ENCODE data around the gene ULK4.
"Not testable (repeated sequence)": the region's sequence is repeated elsewhere in the genome, so short reads cannot be mapped to it uniquely, and the experiment has no call there.

ULK4 gene

GRCh38 chr3:41991437-41991836, 29.5 kb upstream of the ULK4 start:
- H3K4me1 ChIP-seq (ENCODE audit: control insufficient read depth in 5 of 5, insufficient read depth in 5 of 5, low read length in 5 of 5): no peaks in the 10 kb centered on the region
- H3K27ac ChIP-seq (ENCODE audit: low read depth, low read length): no peak overlapping the region
- H3K36me3 ChIP-seq (ENCODE audit: control insufficient read depth in 5 of 5, insufficient read depth in 5 of 5, low read length in 5 of 5): no peaks in the 10 kb centered on the region
- H3K4me3 ChIP-seq (ENCODE audit: low read depth in 1 of 5, low read length in 5 of 5): no peak overlapping the region
- H3K9ac ChIP-seq (ENCODE audit: low read length in 5 of 5): no peak overlapping the region
- H3K27me3 ChIP-seq (ENCODE audit: control insufficient read depth in 5 of 5, insufficient read depth in 4 of 5, low read length in 5 of 5): no peaks in the 10 kb centered on the region
- H3K9me3 ChIP-seq (ENCODE audit: control insufficient read depth in 5 of 5, low read length in 5 of 5): no peaks in the 10 kb centered on the region

GRCh38 chr3:41989518-41989917, 27.6 kb upstream of the ULK4 start:
- H3K9me3 ChIP-seq (ENCODE audit: control insufficient read depth in 5 of 5, low read length in 5 of 5): no peaks in the 10 kb centered on the region
- H3K27ac ChIP-seq (ENCODE audit: low read depth, low read length): no peak overlapping the region
- no peaks in the 10 kb centered on the region for H3K27me3 ChIP-seq (ENCODE audit: control insufficient read depth in 5 of 5, insufficient read depth in 4 of 5, low read length in 5 of 5)
- H3K36me3 ChIP-seq (ENCODE audit: control insufficient read depth in 5 of 5, insufficient read depth in 5 of 5, low read length in 5 of 5): no peaks in the 10 kb centered on the region
- H3K9ac ChIP-seq (ENCODE audit: low read length in 5 of 5): no peak overlapping the region
- H3K4me1 ChIP-seq (ENCODE audit: control insufficient read depth in 5 of 5, insufficient read depth in 5 of 5, low read length in 5 of 5): no peaks in the 10 kb centered on the region
- no peak overlapping the region for H3K4me3 ChIP-seq (ENCODE audit: low read depth in 1 of 5, low read length in 5 of 5)

- no peaks in the 10 kb centered on the region for H3K9me3 ChIP-seq (ENCODE audit: control insufficient read depth in 5 of 5, low read length in 5 of 5)
- no peak overlapping the region for H3K9ac ChIP-seq (ENCODE audit: low read length in 5 of 5)
- no peaks in the 10 kb centered on the region for H3K27me3 ChIP-seq (ENCODE audit: control insufficient read depth in 5 of 5, insufficient read depth in 4 of 5, low read length in 5 of 5)
- no peaks in the 10 kb centered on the region for H3K36me3 ChIP-seq (ENCODE audit: control insufficient read depth in 5 of 5, insufficient read depth in 5 of 5, low read length in 5 of 5)
- H3K27ac ChIP-seq (ENCODE audit: low read depth, low read length): no peak overlapping the region
- H3K4me1 ChIP-seq (ENCODE audit: control insufficient read depth in 5 of 5, insufficient read depth in 5 of 5, low read length in 5 of 5): no peaks in the 10 kb centered on the region
- no peak overlapping the region for H3K4me3 ChIP-seq (ENCODE audit: low read depth in 1 of 5, low read length in 5 of 5)
These were observed 25.7 kb upstream of the ULK4 start for GRCh38 chr3:41987627-41988026.

DNA sequence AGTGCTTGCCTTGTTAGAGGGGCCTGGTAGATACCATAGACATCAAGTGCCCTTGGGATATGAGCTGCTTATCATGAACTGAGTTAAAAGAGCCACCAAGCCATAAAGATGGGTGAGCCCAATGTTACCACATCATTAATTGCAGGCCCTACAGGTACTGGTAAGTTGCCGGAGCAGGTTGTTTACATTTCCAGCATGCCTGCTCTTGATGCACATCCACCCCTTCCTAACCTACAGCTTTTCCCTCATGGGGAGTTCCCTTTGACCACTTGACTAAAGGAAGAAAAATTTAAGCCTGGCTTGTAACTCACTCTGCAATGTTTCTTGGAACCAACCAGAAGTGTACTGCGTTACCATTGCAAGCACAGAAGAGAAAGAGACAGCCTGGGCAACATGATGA, 24.7 kb upstream of the ULK4 start:
- H3K4me1 ChIP-seq (ENCODE audit: control insufficient read depth in 5 of 5, insufficient read depth in 5 of 5, low read length in 5 of 5): no peaks in the 10 kb centered on the region
- H3K4me3 ChIP-seq (ENCODE audit: low read depth in 1 of 5, low read length in 5 of 5): no peak overlapping the region
- H3K27ac ChIP-seq (ENCODE audit: low read depth, low read length): no peak overlapping the region
- no peak overlapping the region for H3K9ac ChIP-seq (ENCODE audit: low read length in 5 of 5)
- no peaks in the 10 kb centered on the region for H3K27me3 ChIP-seq (ENCODE audit: control insufficient read depth in 5 of 5, insufficient read depth in 4 of 5, low read length in 5 of 5)
- H3K9me3 ChIP-seq (ENCODE audit: control insufficient read depth in 5 of 5, low read length in 5 of 5): no peaks in the 10 kb centered on the region
- H3K36me3 ChIP-seq (ENCODE audit: control insufficient read depth in 5 of 5, insufficient read depth in 5 of 5, low read length in 5 of 5): no peaks in the 10 kb centered on the region

- no peaks in the 10 kb centered on the region for H3K4me1 ChIP-seq (ENCODE audit: control insufficient read depth in 5 of 5, insufficient read depth in 5 of 5, low read length in 5 of 5)
- no peak overlapping the region for H3K27ac ChIP-seq (ENCODE audit: low read depth, low read length)
- H3K9me3 ChIP-seq (ENCODE audit: control insufficient read depth in 5 of 5, low read length in 5 of 5): no peaks in the 10 kb centered on the region
- no peak overlapping the region for H3K9ac ChIP-seq (ENCODE audit: low read length in 5 of 5)
- no peaks in the 10 kb centered on the region for H3K27me3 ChIP-seq (ENCODE audit: control insufficient read depth in 5 of 5, insufficient read depth in 4 of 5, low read length in 5 of 5)
- no peaks in the 10 kb centered on the region for H3K36me3 ChIP-seq (ENCODE audit: control insufficient read depth in 5 of 5, insufficient read depth in 5 of 5, low read length in 5 of 5)
- H3K4me3 ChIP-seq (ENCODE audit: low read depth in 1 of 5, low read length in 5 of 5): no peak overlapping the region
These were observed 23.1 kb upstream of the ULK4 start for GRCh38 chr3:41985018-41985417.

- not testable (repeated sequence) for H3K9ac ChIP-seq (ENCODE audit: low read length in 5 of 5); H3K9me3 ChIP-seq (ENCODE audit: control insufficient read depth in 5 of 5, low read length in 5 of 5); H3K36me3 ChIP-seq (ENCODE audit: control insufficient read depth in 5 of 5, insufficient read depth in 5 of 5, low read length in 5 of 5); H3K4me1 ChIP-seq (ENCODE audit: control insufficient read depth in 5 of 5, insufficient read depth in 5 of 5, low read length in 5 of 5); H3K27ac ChIP-seq (ENCODE audit: low read depth, low read length); H3K4me3 ChIP-seq (ENCODE audit: low read depth in 1 of 5, low read length in 5 of 5); H3K27me3 ChIP-seq (ENCODE audit: control insufficient read depth in 5 of 5, insufficient read depth in 4 of 5, low read length in 5 of 5)
These were observed 21.2 kb upstream of the ULK4 start for GRCh38 chr3:41983091-41983490.

DNA sequence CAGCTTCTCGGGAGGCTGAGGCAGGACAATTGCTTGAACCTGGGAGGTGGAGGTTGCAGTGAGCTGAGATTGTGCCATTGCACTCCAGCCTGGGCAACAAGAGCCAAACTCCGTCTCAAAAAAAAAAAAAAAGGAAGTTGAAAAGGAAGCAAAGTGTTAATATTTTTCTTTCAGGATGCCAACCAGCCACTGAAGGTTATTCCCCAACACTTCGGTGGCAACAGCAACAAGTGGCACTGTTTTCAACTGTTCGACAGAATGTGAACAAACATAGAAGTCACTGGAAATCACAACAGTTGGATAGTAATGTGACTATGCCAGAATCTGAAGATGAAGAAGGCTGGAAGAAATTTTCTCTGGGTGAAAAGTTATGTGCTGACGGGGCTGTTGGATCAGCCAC, 15.5 kb upstream of the ULK4 start:
- not testable (repeated sequence) for H3K36me3 ChIP-seq (ENCODE audit: control insufficient read depth in 5 of 5, insufficient read depth in 5 of 5, low read length in 5 of 5); H3K27me3 ChIP-seq (ENCODE audit: control insufficient read depth in 5 of 5, insufficient read depth in 4 of 5, low read length in 5 of 5); H3K27ac ChIP-seq (ENCODE audit: low read depth, low read length); H3K4me3 ChIP-seq (ENCODE audit: low read depth in 1 of 5, low read length in 5 of 5); H3K9ac ChIP-seq (ENCODE audit: low read length in 5 of 5); H3K9me3 ChIP-seq (ENCODE audit: control insufficient read depth in 5 of 5, low read length in 5 of 5)
- peaks cover 0 to 18% (median 4%) of the 10 kb centered on the region in 5 donors for H3K4me1 ChIP-seq (ENCODE audit: control insufficient read depth in 5 of 5, insufficient read depth in 5 of 5, low read length in 5 of 5)

DNA sequence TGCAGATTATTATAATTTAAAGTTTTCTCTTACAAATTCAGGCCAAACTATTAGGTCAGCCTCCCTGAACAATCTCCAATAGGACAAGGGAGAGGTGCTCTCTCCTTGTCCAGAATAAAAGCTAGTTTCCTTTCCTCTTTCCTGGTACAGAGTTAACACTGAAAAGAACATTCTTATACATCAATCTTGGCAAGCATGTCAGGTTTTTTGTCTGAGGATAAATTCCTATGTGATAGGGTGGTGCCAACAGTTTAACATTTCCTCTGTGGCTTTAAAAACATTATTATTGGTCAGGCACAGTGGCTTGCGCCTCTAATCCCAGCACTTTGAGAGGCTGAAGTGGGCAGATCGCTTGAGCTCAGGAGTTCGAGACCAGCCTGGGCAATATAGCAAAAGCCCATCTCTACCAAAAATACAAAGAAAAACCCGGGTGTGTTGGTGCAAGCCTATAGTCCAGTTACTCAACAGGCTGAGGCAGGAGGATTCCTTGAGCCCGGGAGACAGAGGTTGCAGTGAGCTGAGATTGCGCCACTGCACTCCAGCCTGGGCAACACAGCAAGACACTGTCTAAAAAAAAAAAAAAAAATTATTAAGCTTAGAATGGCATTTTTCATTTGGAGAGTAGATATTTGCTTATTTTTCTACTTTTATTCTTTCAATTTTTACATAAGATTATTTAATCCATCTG, 13.7 kb upstream of the ULK4 start:
- Histone ChIP-seq H3K9ac (ENCODE audit: low read length in 5 of 5) (no peak overlapping the region), H3K4me1 (ENCODE audit: control insufficient read depth in 5 of 5, insufficient read depth in 5 of 5, low read length in 5 of 5) (peaks cover 0 to 18% (median 4%) of the 10 kb centered on the region in 5 donors), H3K4me3 (ENCODE audit: low read depth in 1 of 5, low read length in 5 of 5) (no peak overlapping the region), H3K27ac (ENCODE audit: low read depth, low read length) (no peak overlapping the region), H3K27me3 (ENCODE audit: control insufficient read depth in 5 of 5, insufficient read depth in 4 of 5, low read length in 5 of 5) (no peaks in the 10 kb centered on the region), H3K36me3 (ENCODE audit: control insufficient read depth in 5 of 5, insufficient read depth in 5 of 5, low read length in 5 of 5) (no peaks in the 10 kb centered on the region), H3K9me3 (ENCODE audit: control insufficient read depth in 5 of 5, low read length in 5 of 5) (no peaks in the 10 kb centered on the region)

GRCh38 chr3:41974223-41974622, 12.3 kb upstream of the ULK4 start:
- Histone ChIP-seq H3K9me3 (ENCODE audit: control insufficient read depth in 5 of 5, low read length in 5 of 5) (no peaks in the 10 kb centered on the region), H3K27ac (ENCODE audit: low read depth, low read length) (no peak overlapping the region), H3K36me3 (ENCODE audit: control insufficient read depth in 5 of 5, insufficient read depth in 5 of 5, low read length in 5 of 5) (no peaks in the 10 kb centered on the region), H3K4me3 (ENCODE audit: low read depth in 1 of 5, low read length in 5 of 5) (no peak overlapping the region), H3K9ac (ENCODE audit: low read length in 5 of 5) (no peak overlapping the region), H3K4me1 (ENCODE audit: control insufficient read depth in 5 of 5, insufficient read depth in 5 of 5, low read length in 5 of 5) (peaks cover 0 to 18% (median 4%) of the 10 kb centered on the region in 5 donors), H3K27me3 (ENCODE audit: control insufficient read depth in 5 of 5, insufficient read depth in 4 of 5, low read length in 5 of 5) (no peaks in the 10 kb centered on the region)

DNA sequence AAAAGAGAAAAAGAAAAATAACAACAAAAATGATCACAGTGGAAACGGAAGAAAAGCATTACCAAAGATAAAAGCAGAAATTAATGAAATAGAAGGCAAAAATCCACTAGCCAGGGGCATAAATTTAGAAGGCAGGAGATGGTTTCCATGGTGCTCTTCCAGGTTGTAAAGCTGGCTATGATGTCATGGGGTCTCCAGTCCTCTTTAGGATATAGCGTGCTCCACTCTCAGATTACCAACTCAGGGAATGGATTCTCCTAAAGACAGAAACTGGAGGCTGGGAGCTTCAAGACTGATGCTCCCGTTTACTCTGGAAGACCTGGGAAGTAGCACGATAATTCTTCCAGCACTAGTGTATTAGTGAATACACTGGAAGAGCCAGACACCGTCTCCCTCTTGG, 10.9 kb upstream of the ULK4 start:
- H3K4me3 ChIP-seq (ENCODE audit: low read depth in 1 of 5, low read length in 5 of 5): no peak overlapping the region
- no peaks in the 10 kb centered on the region for H3K36me3 ChIP-seq (ENCODE audit: control insufficient read depth in 5 of 5, insufficient read depth in 5 of 5, low read length in 5 of 5)
- H3K4me1 ChIP-seq (ENCODE audit: control insufficient read depth in 5 of 5, insufficient read depth in 5 of 5, low read length in 5 of 5): peaks cover 0 to 17% (median 4%) of the 10 kb centered on the region in 5 donors
- no peak overlapping the region for H3K27ac ChIP-seq (ENCODE audit: low read depth, low read length)
- no peak overlapping the region for H3K9ac ChIP-seq (ENCODE audit: low read length in 5 of 5)
- H3K27me3 ChIP-seq (ENCODE audit: control insufficient read depth in 5 of 5, insufficient read depth in 4 of 5, low read length in 5 of 5): no peaks in the 10 kb centered on the region
- no peaks in the 10 kb centered on the region for H3K9me3 ChIP-seq (ENCODE audit: control insufficient read depth in 5 of 5, low read length in 5 of 5)

DNA sequence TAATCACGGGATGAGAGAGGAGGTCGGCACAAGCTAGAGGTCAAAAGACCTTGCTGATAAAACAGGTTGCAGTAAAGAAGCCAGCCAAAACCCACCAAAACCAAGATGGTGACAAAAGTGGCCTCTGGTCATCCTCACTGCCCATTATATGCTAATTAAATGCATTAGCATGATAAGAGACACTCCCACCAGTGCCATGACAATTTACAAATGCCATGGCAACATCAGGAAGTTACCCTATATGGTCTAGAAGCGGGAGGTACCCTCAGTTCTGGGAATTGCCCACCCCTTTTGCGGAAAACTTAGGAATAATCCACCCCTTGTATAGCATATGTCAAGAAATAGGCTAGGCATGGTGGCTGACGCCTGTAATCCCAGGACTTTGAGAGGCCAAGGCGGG, 4.3 kb upstream of the ULK4 start:
- H3K27me3 ChIP-seq (ENCODE audit: control insufficient read depth in 5 of 5, insufficient read depth in 4 of 5, low read length in 5 of 5): no peaks in the 10 kb centered on the region
- H3K4me1 ChIP-seq (ENCODE audit: control insufficient read depth in 5 of 5, insufficient read depth in 5 of 5, low read length in 5 of 5): peaks cover 2 to 15% (median 8%) of the 10 kb centered on the region in 5 donors
- H3K27ac ChIP-seq (ENCODE audit: low read depth, low read length): no peak overlapping the region
- H3K9ac ChIP-seq (ENCODE audit: low read length in 5 of 5): no peak overlapping the region
- H3K4me3 ChIP-seq (ENCODE audit: low read depth in 1 of 5, low read length in 5 of 5): no peak overlapping the region
- no peaks in the 10 kb centered on the region for H3K9me3 ChIP-seq (ENCODE audit: control insufficient read depth in 5 of 5, low read length in 5 of 5)
- no peaks in the 10 kb centered on the region for H3K36me3 ChIP-seq (ENCODE audit: control insufficient read depth in 5 of 5, insufficient read depth in 5 of 5, low read length in 5 of 5)
